A549 (cell line): ENCODE results near the gene RPS27A. TPM values are rescaled to one million over a fixed set of nuclear protein-coding genes. Genes with fewer than 3 reads are reported as not detected.
"Not testable (repeated sequence)": the region's sequence is repeated elsewhere in the genome, so short reads cannot be mapped to it uniquely, and the experiment has no call there.

Source experiments
- ATAC-seq, 2 experiments: fragments of 200-7000 bp in 1 of 2; fragments of >200 bp in 1 of 2; cut with Nextera tagmentation in 1 of 2; cut with Tn5 transposase in 1 of 2; 3 replicates each; pipeline versions ENCODE4 v1.8.0 to v1.9.1; 2018 to 2020; ENCODE audit warnings: mild to moderate bottlenecking in 1 of 2, moderate library complexity in 1 of 2
- CTCF ChIA-PET: fragments of 300-600 bp; sonication (Branson Sonifier 250); formaldehyde crosslinking; extraction: SDS; loops from one replicate; lab custom pipeline; 2021; ENCODE audit warnings: antibody characterized with exemption, inconsistent platforms; lab: Yijun Ruan, JAX
- POLR2A ChIA-PET: fragments of 350-600 bp; formaldehyde crosslinking; extraction: SDS; loops from one replicate; lab custom pipeline; 2021; ENCODE audit warnings: antibody characterized with exemption, inconsistent platforms; lab: Yijun Ruan, JAX
- DNase-seq, 2 experiments: peaks; one replicate each; pipeline versions ENCODE4 v3.0.0 to v3.0.0-alpha.2; 2011 to 2016; ENCODE audit warnings: low read depth in 1 of 2, low spot score in 1 of 2
- FAIRE-seq: peaks from 2 replicates; lab custom pipeline; 2011; peaks lifted over from hg19 to GRCh38; lab: Jason Lieb, UNC
- H3K27ac ChIP-seq, 2 experiments: fragments of >200 bp; sonication (Bioruptor Twin); formaldehyde crosslinking; 3 replicates each; pipeline ENCODE4 v1.5.1; 2016 to 2017
- H3K4me1 ChIP-seq: fragments of >200 bp; sonication (Bioruptor Twin); formaldehyde crosslinking; 3 replicates; pipeline ENCODE4 v1.6.1; 2016
- H3K4me2 ChIP-seq: fragments of >200 bp; sonication (Bioruptor Twin); formaldehyde crosslinking; 3 replicates; pipeline ENCODE4 v1.6.1; 2016
- H3K4me3 ChIP-seq: fragments of >200 bp; sonication (Bioruptor Twin); formaldehyde crosslinking; 3 replicates; pipeline ENCODE4 v1.5.1; 2016
- H3K9me3 ChIP-seq: fragments of >200 bp; sonication (Bioruptor Twin); formaldehyde crosslinking; 3 replicates; pipeline ENCODE4 v1.6.1; 2016
- BCL3 ChIP-seq: fragments of >200 bp; sonication (Bioruptor Twin); formaldehyde crosslinking; IDR thresholded peaks from 3 replicates; pipeline ENCODE4 v1.6.1; 2016
- CBX8 ChIP-seq: fragments of 200-600 bp; sonication (generic); IDR thresholded peaks from 2 replicates; pipeline ENCODE4 v1.6.1; 2016
- EHF ChIP-seq: fragments of 250-450 bp; sonication (Bioruptor Pico); IDR thresholded peaks from 2 replicates; pipeline ENCODE4 v1.5.0; 2020; ENCODE audit warnings: mild to moderate bottlenecking
- EHMT2 ChIP-seq: fragments of 200-600 bp; sonication (generic); IDR thresholded peaks from 2 replicates; pipeline ENCODE4 v1.6.1; 2016; ENCODE audit warnings: antibody characterized with exemption, low read depth, mild to moderate bottlenecking, moderate library complexity
- EP300 ChIP-seq, 2 experiments: fragments of >200 bp; sonication (Bioruptor Twin); formaldehyde crosslinking; IDR thresholded peaks; 2 replicates in 1 of 2; 3 replicates in 1 of 2; pipeline ENCODE4 v1.6.1; 2016 to 2017
- FOSL2 ChIP-seq, 2 experiments: fragments of 450-650 bp in 1 of 2; fragments of >200 bp in 1 of 2; sonication (Bioruptor Twin) in 1 of 2; formaldehyde crosslinking; IDR thresholded peaks; 2 replicates each; pipeline versions ENCODE4 v1.5.0 to v1.6.1; 2016 to 2020; ENCODE audit warnings: mild to moderate bottlenecking in 1 of 2, moderate library complexity in 1 of 2
- GATA3 ChIP-seq: IDR thresholded peaks from 2 replicates; pipeline ENCODE4 v1.6.1; 2012; ENCODE audit warnings: borderline replicate concordance
- HES2 ChIP-seq: fragments of >200 bp; sonication (Bioruptor Twin); formaldehyde crosslinking; IDR thresholded peaks from 2 replicates; pipeline ENCODE4 v1.6.1; 2016
- HOXA7 ChIP-seq: fragments of 250-450 bp; sonication (Bioruptor Pico); IDR thresholded peaks from 2 replicates; pipeline ENCODE4 v1.5.0; 2020; ENCODE audit warnings: mild to moderate bottlenecking, moderate library complexity
- HOXB13 ChIP-seq: fragments of 250-450 bp; sonication (Bioruptor Pico); IDR thresholded peaks from 2 replicates; pipeline ENCODE4 v1.5.0; 2020; ENCODE audit warnings: low read depth, mild to moderate bottlenecking, moderate library complexity
- JUN ChIP-seq, 2 experiments: fragments of >200 bp; sonication (Bioruptor Twin); formaldehyde crosslinking; IDR thresholded peaks; 2 replicates in 1 of 2; 3 replicates in 1 of 2; pipeline ENCODE4 v1.6.1; 2016 to 2017
- MAFK ChIP-seq: fragments of 450-650 bp; IDR thresholded peaks from 2 replicates; pipeline ENCODE4 v1.6.1; 2014; ENCODE audit not compliant: partially characterized antibody
- MAX ChIP-seq: IDR thresholded peaks from 2 replicates; pipeline ENCODE4 v1.6.1; 2012
- MYC ChIP-seq: IDR thresholded peaks from 2 replicates; pipeline ENCODE4 v1.6.1; 2012; ENCODE audit warnings: mild to moderate bottlenecking, inconsistent platforms, low read length, improper control_type of control experiment, borderline replicate concordance
- PHF8 ChIP-seq: fragments of 200-600 bp; sonication (generic); IDR thresholded peaks from 2 replicates; pipeline ENCODE4 v1.6.1; 2016; ENCODE audit warnings: low read depth, mild to moderate bottlenecking, antibody characterized with exemption, moderate library complexity, borderline replicate concordance
- POLR2A ChIP-seq: IDR thresholded peaks from 2 replicates; pipeline ENCODE4 v1.6.1; 2012; ENCODE audit warnings: mild to moderate bottlenecking, low read length
- POLR2AphosphoS2 ChIP-seq: conservative IDR thresholded peaks from 2 replicates; pipeline ENCODE4 v1.6.1; 2012; ENCODE audit warnings: low read length, improper control_type of control experiment, inconsistent platforms
- REST ChIP-seq: fragments of 200-600 bp; sonication (generic); IDR thresholded peaks from 2 replicates; pipeline ENCODE4 v1.6.1; 2016; ENCODE audit warnings: antibody characterized with exemption, mild to moderate bottlenecking, moderate library complexity
- RFX5 ChIP-seq: fragments of 450-650 bp; IDR thresholded peaks from 2 replicates; pipeline ENCODE4 v1.7.1; 2014; ENCODE audit warnings: antibody characterized with exemption, mild to moderate bottlenecking, moderate library complexity
- SREBF2 ChIP-seq: fragments of 450-650 bp; IDR thresholded peaks from 2 replicates; pipeline ENCODE4 v1.6.1; 2014; ENCODE audit warnings: mild to moderate bottlenecking, moderate library complexity
- ZFP36 ChIP-seq: fragments of 450-650 bp; IDR thresholded peaks from 2 replicates; pipeline ENCODE4 v1.6.1; 2014; ENCODE audit warnings: borderline replicate concordance; ENCODE audit not compliant: partially characterized antibody
- WGBS: methylation state at CpG from one replicate; pipeline ENCODE4 v1.1.6; 2017; ENCODE audit errors: missing lambda C conversion rate; 5-methylcytosine and 5-hydroxymethylcytosine counted together
- polyA minus RNA-seq: library from RNA; depleted of rRNA, polyadenylated mRNA; stranded (reverse); fragments of >200 nt; gene quantifications from 2 replicates; pipeline ENCODE4 v1.2.3, GENCODE V29; 2011; rRNA and poly(A)+ RNA removed
- polyA plus RNA-seq, 4 experiments: library from polyadenylated mRNA; depleted of rRNA in 3 of 4; stranded (reverse); fragments of >200 nt; fragmentation: RNase III in 1 of 4; extraction: RNeasy Plus Mini Kit Qiagen cat#74134 plus additional on column Dnase treatment in 1 of 4; gene quantifications; 2 replicates in 3 of 4; 3 replicates in 1 of 4; pipeline ENCODE4 v1.2.3, GENCODE V29; 2011 to 2017

RPS27A gene
- polyA plus RNA-seq (2011; rRNA removed) (3,746 and 4,103 TPM in 2 replicates), polyA plus RNA-seq (2017; fragmentation: RNase III; extraction: RNeasy Plus Mini Kit Qiagen cat#74134 plus additional on column Dnase treatment) (2,882 to 3,129 TPM (median 3,110 TPM) in 3 replicates), polyA minus RNA-seq (284 and 319 TPM in 2 replicates)
- 1,508 and 1,836 TPM in 2 replicates for polyA plus RNA-seq (2012; cell fraction: cytosol; rRNA removed)
- polyA plus RNA-seq (2012; cell fraction: nucleus; rRNA removed): 339 and 541 TPM in 2 replicates

GRCh38 chr2:55232084-55232862 lies at the start of gene RPS27A, which contains the start of gene CLHC1:
RPS27A (plus strand) TSS chr2:55232688; CDS start chr2:55232825, 137 bp downstream.
CLHC1 (minus strand) TSS chr2:55232293; CDS start chr2:55222411, 9,882 bp downstream.
- peak; percentile 85 for FAIRE-seq

GRCh38 chr2:55186837-55187236 lies 45.7 kb upstream of the RPS27A start:
- POLR2A ChIA-PET, H3K4me1 ChIP-seq, FAIRE-seq, DNase-seq, H3K27ac ChIP-seq, H3K9me3 ChIP-seq, H3K4me2 ChIP-seq, ATAC-seq, H3K4me3 ChIP-seq: not testable (repeated sequence)
- WGBS: 77% methylated on average over 8 of the region's 8 CpGs
- CTCF ChIA-PET: interaction anchor here (0.9 to 2.8 kb wide), 6 partner anchors 9 to 287 kb away, joined by 3 to 16 read pairs (median 4); no protein-coding TSS in a partner anchor

More at GRCh38 chr2:55232084-55232862, at the start of gene RPS27A, which contains the start of gene CLHC1:
- peak; percentile 97 to 98 for ATAC-seq
- ChIA-PET POLR2A (interaction anchor here (0.6 to 1.5 kb wide), 14 partner anchors 9 to 290 kb away, joined by 3 to 31 read pairs (median 4); partner anchors contain the start of genes CCDC88A, CFAP36, MTIF2 and RTN4), CTCF (interaction anchor here (0.6 to 0.9 kb wide), 3 partner anchors 64 to 333 kb away, joined by 3 read pairs; no protein-coding TSS in a partner anchor)
- peak; percentile 97 to 100 for DNase-seq
- Histone ChIP-seq H3K4me2 (peak within 1 kb of the TSS; percentile 86), H3K9me3 (no peaks in the 10 kb centered on the region), H3K27ac (peak within 1 kb of the TSS; percentile 85 to 89), H3K4me3 (peak within 1 kb of the TSS; percentile 82), H3K4me1 (peaks cover 34% of the 10 kb centered on the region)
- peak; percentile 37 for TF ChIP-seq ZFP36
- no peak for TF ChIP-seq EHF (CRISPR knock-in tag)
- TF ChIP-seq HOXB13 (CRISPR knock-in tag): no peak
- peak; percentile 83; the same call in 2 of the 3 replicates for TF ChIP-seq BCL3
- peak; percentile 78 for TF ChIP-seq MAX
- TF ChIP-seq EP300 (IDR thresholded peaks at IDR 0.05): no peak
- TF ChIP-seq EHMT2: no peak
- peak; percentile 97 for TF ChIP-seq PHF8
- no peak for TF ChIP-seq FOSL2 (IDR thresholded peaks at IDR 0.05)
- peak; percentile 44; the same call in 1 of the 2 replicates for TF ChIP-seq FOSL2 (CRISPR knock-in tag; IDR thresholded peaks at IDR 0.05)
- no peak for TF ChIP-seq RFX5
- peak; percentile 70 for TF ChIP-seq MYC
- no peak for TF ChIP-seq HOXA7 (CRISPR knock-in tag)
- no peak for TF ChIP-seq MAFK
- no peak for TF ChIP-seq CBX8
- no peak for TF ChIP-seq POLR2AphosphoS2
- TF ChIP-seq HES2: no peak
- 0 out of 2 replicates have a peak, but pooled peaks have one; percentile 13 for TF ChIP-seq REST
- peak; percentile 70 to 97 for TF ChIP-seq JUN (IDR thresholded peaks at IDR 0.05)
- TF ChIP-seq SREBF2: no peak
- TF ChIP-seq POLR2A: peak; percentile 92
- TF ChIP-seq GATA3: peak; percentile 22; the same call in 1 of the 2 replicates
- 1% methylated on average over 37 of the region's 37 CpGs for WGBS

- H3K9me3 ChIP-seq, ATAC-seq, H3K4me2 ChIP-seq, H3K4me3 ChIP-seq, POLR2A ChIA-PET, H3K4me1 ChIP-seq, H3K27ac ChIP-seq, FAIRE-seq, DNase-seq: not testable (repeated sequence)
- WGBS: 68% methylated on average over 2 of the region's 2 CpGs
- CTCF ChIA-PET: interaction anchor here (4.9 kb wide), 1 partner anchor 22 kb away, joined by 18 read pairs; no protein-coding TSS in a partner anchor
Observed at GRCh38 chr2:55191888-55192287, 40.6 kb upstream of the RPS27A start.
